Uterus (tissue), 2 donors: ENCODE measurements around the gene MEIS1.

Experiments
- CTCF ChIP-seq, 4 experiments: fragments of 200-600 bp in 2 of 4; fragments of 450-650 bp in 2 of 4; sonication (generic) in 2 of 4; IDR thresholded peaks; one replicate each; pipeline ENCODE4 v1.5.1; 2016 to 2019; ENCODE audit warnings: antibody characterized with exemption in 4 of 4, mild to moderate bottlenecking in 2 of 4, moderate library complexity in 1 of 4
- POLR2A ChIP-seq, 2 donors: fragments of 450-650 bp; IDR thresholded peaks; one replicate each; pipeline ENCODE4 v1.6.1; 2016; ENCODE audit warnings: antibody characterized with exemption in 2 of 2, mild to moderate bottlenecking in 1 of 2, moderate library complexity in 1 of 2

- TF ChIP-seq CTCF (IDR thresholded peaks at IDR 0.05) (no peak), POLR2A (IDR thresholded peaks at IDR 0.05) (no peak)
Measured at GRCh38 chr2:66563473-66563872, 128.5 kb downstream of the MEIS1 start.
